Posterior vena cava (tissue), 2 donors: ENCODE results near the gene CDO1. TPM values are rescaled to one million over a fixed set of nuclear protein-coding genes. Genes with fewer than 3 reads are reported as not detected.

ENCODE experiments used
- DNase-seq: peaks from one replicate; pipeline ENCODE4 v3.0.0-alpha.2; 2020; ENCODE audit warnings: low spot score
- intact Hi-C, 2 donors: fragments of 100-400 bp; cut with DNase I; formaldehyde crosslinking; loops; one replicate each; pipeline versions ENCODE4 v1.14.1 to v1.14.2; 2022 to 2023
- long read RNA-seq, 2 donors: library from polyadenylated mRNA; unstranded; transcript quantifications; one replicate each; pipeline ENCODE4 v2.0.0, GENCODE V29; 2020 to 2021
- total RNA-seq, 2 donors: library from RNA; stranded (reverse); fragmentation: NEBNext Ultra II Directional; extraction: Animal tissue kit (Norgen Biotek cat#: 25700); gene quantifications; one replicate each; pipeline ENCODE4 v1.2.1, GENCODE V29; 2021
- donor health status: DM: yes; HTN: yes; CAD: no.
- donor health status: DM: yes; HTN: yes; CAD: no.

CDO1 gene
- total RNA-seq, result 1 to 10 TPM; 4.1 to 6.4 TPM
- long read RNA-seq, donor 1, partial matches to known transcripts, result 0 of 2 reads
- long read RNA-seq, donor 1, other reads (novel, unspliced or antisense), result 0 of 2 reads
- long read RNA-seq, donor 2, partial matches to known transcripts, result 0 of 3 reads
- long read RNA-seq, donor 2, other reads (novel, unspliced or antisense), result 0 of 3 reads

DNA sequence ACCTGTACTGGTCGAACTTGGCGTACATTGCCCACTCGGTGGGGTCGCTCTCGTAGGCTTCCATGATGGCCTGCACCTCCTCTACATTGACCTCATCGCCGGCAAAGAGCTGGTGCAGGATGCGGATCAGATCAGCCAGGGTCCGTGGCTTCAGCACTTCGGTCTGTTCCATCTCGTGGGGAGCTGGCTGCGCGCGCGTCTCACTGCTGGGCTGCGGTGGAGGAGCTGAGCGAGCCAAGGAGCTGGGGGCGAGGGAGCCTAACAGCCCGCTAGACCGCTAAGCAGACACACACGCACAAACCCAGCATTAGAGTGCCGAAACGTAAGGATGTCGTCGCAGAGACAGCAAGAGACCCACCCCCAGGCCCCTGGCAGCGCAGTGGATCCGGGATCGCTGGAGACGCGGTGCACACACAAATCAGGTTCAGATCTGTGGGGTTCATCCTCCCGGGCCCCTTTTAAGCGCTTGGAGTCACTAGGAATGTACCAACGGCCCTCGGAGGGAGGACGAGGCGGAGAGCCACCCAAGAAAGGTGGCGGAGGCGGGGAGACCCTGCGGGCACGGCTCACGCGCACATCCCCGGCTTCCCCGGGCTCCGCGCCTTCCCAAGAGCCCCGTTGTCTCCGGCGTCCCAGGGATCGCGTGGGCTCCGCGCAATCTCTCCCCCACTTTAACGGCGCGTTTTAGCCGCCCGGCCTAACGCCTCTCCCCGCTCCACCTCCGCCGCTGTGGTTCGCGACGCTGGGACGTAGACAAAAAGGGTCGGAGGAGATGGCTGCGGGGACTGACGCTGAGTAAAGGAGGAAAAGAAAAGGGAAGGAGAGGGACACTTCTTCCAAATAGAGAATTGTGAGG, at the start of gene CDO1:
Gene CDO1 (minus strand): TSS at position 434 of the 856 bp plus-strand sequence. CDS start 262 bp downstream, at position 172.
- intact Hi-C loops, result no loop called here
- DNase-seq, result peak; percentile 86

DNA sequence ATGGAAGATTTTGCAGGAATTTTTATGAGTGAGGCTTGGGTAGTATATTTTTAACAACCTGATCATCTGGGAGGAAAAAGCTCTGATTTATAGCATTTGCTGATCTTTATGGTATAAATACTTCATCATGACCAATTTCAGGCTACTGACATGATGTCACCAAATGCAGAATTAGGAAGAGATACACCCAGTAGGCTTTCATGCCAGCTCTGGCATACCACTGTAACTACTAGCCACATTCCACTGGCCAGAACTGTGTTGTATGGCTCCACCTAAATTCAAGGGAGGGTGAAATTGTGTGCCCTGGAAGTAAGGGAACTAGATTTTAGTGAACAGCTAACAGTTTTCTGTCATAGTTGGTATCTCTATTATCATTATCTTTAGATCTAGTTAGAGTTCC, 42.9 kb upstream of the CDO1 start:
- no peak for DNase-seq
- intact Hi-C loops, result no loop called here

DNA sequence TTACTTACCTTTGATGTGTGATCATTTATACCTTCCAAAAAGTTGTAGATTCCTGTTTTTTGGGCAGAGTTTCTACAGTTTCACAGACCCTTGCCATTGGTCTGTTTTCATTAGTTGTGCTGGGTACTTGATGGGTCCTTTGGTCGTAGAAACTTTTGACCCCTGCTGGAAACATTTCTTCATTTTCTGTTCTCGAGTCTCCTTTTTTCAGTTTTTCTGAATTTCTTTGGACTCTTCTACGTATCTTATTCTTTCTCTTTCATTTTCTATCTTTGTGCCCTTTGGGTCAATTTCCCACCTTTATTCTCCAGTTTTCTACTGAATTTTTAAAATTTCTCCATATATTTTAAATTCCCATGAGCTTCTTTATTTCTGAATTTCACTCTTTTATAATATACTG, 41.9 kb upstream of the CDO1 start:
- DNase-seq, result no peak
- intact Hi-C loops, result no loop called here

DNA sequence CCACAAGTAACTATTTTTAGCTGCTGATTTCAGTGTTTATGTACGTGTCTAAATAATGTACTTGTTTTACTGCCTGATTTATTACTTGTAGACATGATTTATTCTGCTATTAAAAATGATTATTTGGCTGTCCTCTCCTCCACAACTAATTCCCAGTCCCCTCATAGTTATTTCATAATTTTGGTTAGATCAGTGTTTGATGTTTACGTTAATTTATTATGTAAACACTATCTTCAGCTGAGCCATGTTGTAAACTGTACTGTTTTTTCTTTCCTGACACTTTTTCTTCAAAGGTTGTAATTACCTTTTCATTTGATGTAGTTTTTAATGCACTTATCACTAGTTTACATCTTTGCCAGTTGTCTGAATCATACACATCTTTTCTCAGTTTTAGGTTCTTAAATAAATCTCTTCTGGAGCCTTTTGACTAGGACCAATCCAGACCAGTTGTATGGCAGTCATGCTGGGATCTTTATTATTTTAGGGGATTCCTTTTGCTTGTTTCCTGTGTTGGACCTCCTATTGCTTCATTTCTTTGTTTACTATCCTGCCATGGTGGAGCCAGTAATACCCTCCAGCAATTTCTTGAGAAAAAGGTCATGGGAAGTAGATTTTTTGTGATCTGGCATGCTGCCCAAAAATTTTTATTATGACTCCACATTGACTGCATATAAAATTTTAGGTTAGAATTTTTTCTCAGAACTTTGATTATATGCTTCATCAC, 41.3 kb upstream of the CDO1 start:
- intact Hi-C loops, result no loop called here
- no peak for DNase-seq

DNA sequence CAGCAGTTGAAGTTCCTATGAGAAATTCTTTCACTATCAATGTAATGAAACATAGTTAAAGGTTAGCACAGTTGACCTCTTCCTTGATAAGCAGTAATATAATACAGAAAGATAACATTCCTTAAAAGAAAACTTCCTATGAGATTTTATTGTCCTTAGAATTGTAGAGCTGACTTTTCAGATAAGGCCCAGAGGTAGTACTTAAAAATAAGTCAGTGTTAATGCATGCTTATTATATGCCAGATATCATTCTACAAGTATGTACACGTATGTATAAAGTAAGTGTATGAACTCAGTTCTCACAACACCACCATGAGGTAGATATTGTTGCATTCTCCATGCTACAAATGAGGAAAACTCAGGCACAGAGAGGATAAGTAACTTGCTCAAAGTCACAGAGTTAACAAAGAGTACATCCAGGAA, 40.6 kb upstream of the CDO1 start:
- intact Hi-C loops, result no loop called here
- DNase-seq, result no peak

DNA sequence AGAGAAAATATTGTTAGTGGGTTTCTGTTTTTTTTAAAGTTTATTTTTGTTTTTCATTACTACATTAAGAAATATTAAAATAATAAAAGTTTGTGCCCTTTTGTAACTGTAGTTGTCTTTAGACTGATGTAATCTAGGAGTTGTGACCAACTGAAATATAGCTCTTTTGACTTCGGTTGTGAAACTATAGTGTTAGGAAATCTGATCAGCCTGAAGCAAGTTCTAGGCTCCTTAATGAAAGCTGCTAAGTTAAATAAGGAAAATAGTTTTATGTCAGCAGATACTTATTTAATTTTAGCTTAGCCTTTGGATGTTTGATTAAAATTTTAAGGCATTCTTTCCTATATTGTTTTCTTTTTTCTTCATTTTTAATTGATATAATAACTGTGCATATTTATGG, 39.5 kb upstream of the CDO1 start:
- intact Hi-C loops, result no loop called here
- no peak for DNase-seq

DNA sequence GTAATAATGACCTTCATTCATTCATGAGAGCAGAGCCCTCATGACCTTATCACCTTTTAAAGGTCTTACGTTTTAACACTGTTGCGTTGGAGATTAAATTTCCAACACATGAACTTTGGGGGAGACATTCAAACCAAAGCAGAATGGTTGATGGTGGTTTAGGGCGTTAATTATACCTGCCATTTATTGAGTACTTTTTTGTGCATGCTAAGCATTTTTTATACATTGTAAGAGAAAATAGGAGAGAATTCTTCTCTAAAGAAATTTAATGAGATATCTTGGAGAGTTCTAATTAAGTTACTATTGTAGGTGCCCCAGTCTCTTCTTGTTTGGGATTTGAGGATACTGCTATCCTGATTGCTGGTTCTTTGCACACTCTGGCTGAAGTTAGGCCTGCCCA, 37.7 kb upstream of the CDO1 start:
- intact Hi-C loops, result no loop called here

DNA sequence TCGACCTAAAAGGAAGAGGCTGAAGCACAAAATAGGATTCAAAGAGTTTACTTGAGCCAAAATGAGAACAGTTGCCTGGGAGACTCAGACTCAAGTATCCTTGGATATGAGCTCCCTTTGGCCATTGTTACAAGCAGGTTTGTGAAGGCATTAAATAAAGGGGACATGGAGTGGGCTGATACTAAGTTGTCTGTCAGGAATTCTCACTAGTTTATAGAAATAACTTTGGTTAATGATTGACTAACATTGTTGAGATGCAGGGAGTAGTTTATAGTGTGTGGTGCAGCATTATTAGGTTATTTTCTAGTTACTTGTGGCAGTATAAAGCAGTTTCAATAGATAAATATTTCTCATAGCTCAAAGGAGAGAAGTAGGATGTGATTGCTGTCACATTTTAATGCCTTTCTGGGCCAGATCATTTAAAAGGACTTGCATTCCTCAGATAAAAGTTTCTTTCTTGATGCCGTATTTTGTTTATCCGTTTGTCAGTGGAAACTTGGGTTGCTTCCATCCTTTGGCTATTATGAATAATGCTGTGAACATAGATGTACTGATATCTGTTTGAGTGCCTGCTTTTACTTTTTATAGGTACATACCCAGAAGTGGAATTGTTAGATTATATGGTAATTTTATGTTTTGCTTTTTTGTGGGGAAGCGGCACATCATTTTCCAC, 34.4 kb upstream of the CDO1 start:
- intact Hi-C loops, result no loop called here
- no peak for DNase-seq

More for the DNA sequence above, 37.7 kb upstream of the CDO1 start:
- DNase-seq, result no peak

DNA sequence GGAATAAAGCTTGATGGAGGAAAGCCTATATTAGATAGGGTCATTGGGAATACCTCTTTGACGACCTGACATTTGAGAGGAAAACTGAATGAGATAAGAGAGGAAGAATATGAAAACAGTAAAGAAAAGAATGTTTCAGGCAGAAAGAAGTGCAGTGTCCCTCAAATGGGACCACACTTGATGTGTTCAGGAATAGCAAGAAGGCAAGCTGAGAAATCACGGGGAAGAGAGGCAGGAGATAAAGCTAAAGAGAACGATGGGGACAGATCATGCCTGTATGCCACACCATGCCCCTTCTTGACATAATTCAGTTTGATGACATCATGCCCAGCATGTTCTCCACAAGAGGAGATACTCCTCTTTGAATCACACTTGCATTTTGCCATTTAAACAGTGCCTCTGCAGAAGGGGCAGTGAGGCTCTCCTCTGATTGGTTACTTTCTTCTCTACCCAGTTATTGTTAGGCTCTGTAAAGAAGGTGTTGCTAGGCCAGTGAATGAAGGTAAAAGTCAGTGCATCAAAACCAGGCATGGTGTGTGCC, 32.9 kb upstream of the CDO1 start:
- intact Hi-C loops, result no loop called here
- no peak for DNase-seq

DNA sequence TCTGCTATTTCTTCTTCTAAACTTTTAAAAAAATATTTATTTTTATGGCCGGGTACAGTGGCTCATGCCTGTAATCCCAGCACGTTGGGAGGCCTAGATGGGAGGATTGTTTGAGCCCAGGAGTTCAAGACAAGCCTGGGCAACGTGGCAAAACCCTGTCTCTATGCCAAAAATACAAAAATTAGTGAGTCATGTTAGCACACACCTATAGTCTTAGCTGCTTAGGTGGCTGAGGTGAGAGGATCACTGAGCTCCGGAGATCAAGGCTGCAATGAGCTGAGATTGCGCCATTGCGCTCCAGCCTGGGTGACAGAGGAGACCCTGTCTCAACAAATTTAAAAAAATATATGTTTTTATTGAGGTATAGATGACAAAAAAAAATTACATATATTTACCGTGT, 30.8 kb upstream of the CDO1 start:
- intact Hi-C loops, result no loop called here
- DNase-seq, result no peak

DNA sequence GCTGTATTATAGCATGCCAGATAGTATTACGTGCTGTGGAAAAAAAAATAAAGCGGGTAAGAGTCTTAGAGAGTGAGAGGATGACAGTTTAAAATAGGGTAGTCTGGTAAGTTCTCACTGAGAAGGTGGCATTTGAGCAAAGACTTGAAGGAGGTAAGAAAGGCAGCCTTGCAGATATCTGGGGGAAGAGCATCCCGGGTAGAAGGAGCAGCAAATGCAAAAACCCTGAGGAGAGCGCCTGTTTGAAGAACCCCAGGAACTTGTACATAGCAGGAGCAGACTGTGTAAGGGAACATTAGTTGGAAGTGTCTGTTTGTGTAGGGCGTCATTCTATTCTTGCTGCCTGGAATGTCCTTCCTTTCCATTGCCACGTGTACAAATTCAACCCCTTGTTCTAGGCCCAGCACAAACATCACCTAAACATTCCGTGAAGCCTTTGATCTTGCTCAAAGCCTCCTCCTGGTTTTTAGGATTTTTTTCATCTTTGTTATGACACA, 27.9 kb upstream of the CDO1 start:
- intact Hi-C loops, result no loop called here
- no peak for DNase-seq

DNA sequence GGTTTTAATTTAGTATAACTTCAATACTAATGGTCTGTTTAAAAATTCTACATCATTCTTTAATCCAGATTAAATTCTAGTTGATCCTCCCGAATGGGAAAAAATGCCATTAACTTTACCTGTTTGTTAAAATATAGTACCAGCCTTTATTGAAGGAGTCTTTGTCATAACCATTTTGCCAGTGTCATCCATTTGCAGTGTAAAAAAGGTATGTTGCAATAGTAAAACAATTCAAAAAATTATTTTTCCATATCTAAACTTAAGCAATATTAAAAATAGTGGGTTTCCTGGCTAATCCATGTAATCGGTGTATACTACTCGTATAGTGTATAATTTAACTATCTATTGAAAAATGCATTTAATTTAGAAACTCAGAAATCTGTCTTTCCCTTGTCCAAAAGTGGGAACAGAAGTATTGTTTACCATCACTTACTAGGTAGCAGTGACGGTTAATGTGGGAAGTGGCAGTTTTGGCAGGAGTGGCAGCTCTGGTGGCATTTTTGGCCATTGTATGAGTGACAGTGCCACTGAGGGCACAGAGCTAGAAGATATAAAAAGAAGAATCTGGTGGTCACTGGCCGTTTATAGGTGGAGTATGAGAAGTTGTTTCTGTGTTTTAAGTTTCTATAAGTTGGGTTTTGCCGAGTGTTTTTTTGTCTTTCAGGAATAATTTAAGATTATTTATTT, 27.1 kb upstream of the CDO1 start:
- intact Hi-C loops, result no loop called here

DNA sequence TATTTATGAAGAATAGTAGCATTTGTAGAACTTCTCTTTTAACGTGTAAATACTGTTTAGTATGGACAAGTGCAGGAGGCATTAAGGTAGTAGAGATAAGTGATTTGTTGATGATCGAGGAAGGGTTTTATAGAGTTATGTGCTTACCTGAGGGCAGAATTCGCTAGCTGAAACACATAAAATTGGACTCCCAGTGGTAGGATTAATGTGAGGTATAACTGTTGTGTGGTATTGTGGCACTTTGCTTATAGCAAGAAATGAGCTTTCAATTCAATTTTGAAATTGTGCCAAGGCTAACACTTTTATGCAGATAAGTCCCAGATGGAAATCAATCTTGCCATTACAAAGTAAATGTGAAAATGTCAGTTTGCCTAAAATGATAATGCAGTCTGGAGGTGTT, 26.5 kb upstream of the CDO1 start:
- DNase-seq, result no peak
- intact Hi-C loops, result no loop called here

More for the DNA sequence above, 27.1 kb upstream of the CDO1 start:
- no peak for DNase-seq

DNA sequence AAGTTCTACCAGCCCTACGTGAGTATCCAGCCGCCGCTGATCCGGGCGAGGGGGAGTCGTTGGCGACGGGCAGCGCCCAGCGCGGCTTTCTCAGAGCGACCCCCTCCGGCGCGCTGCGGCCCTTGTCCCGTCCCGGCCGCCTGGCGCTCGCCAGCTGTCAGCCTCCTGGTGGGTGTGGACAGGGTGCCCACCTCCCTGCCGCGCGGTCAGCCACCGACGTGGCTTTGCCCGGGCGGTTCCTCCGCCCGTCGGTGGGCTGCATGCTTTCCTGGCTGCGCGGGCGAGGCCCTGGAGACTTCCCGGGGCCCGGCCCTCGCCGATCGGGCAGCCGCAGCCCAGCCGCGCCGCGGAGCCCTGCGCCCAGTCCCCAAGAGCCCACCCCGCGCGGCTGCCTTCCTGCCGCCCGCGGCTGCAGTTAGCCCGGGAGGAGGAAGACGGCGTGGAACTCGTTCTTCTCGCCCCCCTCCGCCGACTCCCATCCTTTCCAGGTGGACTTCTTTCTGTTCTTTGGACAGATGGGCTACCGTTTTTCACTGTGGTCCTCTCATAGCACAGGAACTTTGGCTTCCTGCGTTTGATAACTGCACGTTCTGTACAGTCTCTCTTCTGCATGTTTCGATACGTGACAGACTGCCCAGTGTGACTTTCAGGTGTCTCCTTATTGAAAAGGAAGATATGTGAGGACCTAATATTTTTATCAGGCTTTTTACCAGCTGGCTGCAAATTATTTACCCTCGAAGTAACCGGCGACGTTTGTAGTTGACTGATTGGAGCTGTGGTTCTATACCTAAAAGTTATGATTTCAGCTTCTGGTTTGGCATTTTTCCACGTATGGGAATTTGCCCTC, 25.9 kb upstream of the CDO1 start:
- intact Hi-C loops, result no loop called here
- no peak for DNase-seq

DNA sequence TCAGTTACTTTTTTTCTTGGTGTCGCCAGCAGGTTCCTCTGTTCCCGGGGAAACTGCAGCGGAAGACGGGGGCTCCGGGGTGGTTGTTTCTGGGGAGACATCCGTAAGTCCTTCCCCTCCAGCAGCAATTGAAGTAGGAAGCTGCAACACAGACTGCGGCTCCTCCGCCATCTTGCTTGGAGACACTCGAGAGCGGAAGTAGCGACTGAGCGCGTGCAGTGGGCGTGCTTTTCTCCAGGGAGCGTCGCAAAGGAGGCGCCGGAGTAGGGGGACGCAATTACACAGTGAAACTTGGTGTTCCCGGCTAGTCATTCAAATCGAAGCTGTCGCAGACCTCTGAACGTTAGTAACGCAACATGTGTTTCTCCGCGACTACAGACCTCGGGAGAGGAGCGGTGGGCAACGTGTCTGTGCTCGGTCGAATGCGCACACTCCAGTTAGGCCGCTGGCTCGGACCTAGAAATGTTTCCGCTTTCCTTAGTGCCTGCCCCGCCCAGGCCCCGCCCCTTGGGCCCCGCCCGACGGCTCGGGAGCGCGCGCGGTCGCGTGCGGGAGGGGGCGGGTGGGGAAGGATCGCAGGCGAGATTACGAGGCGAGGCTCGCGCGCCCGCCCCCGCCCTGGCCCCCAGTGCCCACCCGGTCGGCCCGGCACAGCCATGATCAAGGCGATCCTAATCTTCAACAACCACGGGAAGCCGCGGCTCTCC, 25.1 kb upstream of the CDO1 start, which contains the start of the genes AP3S1 and ATG12:
Gene AP3S1 (plus strand): TSS at position 554 of the 707 bp plus-strand sequence. CDS start 103 bp downstream, at position 657.
Gene ATG12 (minus strand): TSS at position 184 of the 707 bp plus-strand sequence. CDS start 13 bp downstream, at position 171.
- DNase-seq, result peak; percentile 96
- intact Hi-C loops, result no loop called here

DNA sequence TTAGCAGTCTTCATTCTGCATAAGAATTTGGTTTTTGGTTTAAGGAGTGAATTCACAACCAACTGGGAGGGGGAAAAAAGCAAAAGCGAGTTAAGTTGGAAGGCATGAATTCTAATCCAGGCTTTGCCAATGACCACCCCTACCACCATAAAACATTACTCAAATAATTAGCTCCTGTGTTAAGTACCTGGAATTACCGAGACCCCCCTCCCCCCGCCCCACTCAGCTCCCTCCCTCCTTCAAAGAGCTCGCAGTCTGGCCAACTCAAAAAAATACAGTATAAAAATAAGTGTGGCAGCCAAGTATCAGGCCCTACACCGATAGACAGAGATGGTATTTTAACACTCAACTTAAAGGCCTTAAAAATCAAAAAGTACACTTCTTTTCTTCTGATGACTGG, 24.4 kb upstream of the CDO1 start:
- intact Hi-C loops, result no loop called here
- DNase-seq, result no peak
